ENCODE data around the gene FGF11.

DNA sequence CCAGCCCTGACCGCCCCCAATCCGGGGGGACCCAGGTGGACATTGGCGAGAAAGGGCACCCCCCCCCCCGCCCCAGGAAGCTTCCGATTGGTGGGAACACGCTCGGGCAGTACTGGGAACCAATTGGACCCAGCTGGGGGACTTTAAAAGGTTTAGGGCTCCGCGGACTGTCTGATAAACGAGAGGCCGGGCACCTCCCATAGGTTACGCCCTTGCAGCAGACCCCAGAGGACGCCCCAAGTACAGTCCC is 35.7 kb upstream of the FGF11 start:
- TF ChIP-seq EZH2 (IDR thresholded peaks at IDR 0.05; ENCODE audit: insufficient read depth, poor library complexity, severe bottlenecking) (no peak), EZH2phosphoT487 (IDR thresholded peaks at IDR 0.05; ENCODE audit: insufficient read depth, low read depth) (no peak)
